ENCODE data around the gene TMEM43. TPM values are rescaled to one million over a fixed set of nuclear protein-coding genes. Genes with fewer than 3 reads are reported as not detected.

Gene TMEM43
- total and polyA plus RNA-seq, 2 of the 8 experiments (the other 6 are each of a cell fraction or from before 2014, with no cell fraction given), result 27.0 to 33.7 TPM

DNA sequence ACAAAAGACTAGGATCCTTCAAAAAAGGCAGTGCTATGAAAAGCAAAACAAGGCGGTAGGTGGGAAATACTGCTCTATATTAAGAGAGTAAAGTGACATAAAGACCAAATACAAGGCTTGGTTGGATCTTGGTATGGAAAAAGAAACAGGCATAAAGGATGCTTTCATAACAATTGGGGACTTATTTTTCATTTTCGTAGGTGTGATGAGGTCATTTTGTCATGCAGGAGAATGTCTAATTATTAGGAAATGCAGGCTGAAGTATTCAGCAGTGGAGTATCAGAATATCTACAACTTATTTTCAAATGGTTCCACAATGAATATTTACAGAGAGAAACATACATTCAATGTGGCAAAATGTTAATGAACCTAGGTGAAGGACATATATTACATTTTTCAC is 44.6 kb downstream of the TMEM43 start:
- Histone ChIP-seq H3K56ac (replicated peaks; ENCODE audit: insufficient read length, low read depth, low read length) (no peak overlapping the region), H4K91ac (replicated peaks; ENCODE audit: insufficient read length, low read length) (no peak overlapping the region), H2BK5ac (ENCODE audit: low read depth, low read length) (no peak overlapping the region), H3K14ac (ENCODE audit: insufficient read length) (no peak overlapping the region), H3K23ac (ENCODE audit: insufficient read length) (no peak overlapping the region), H3K36me3 (ENCODE audit: control insufficient read depth in 2 of 4, insufficient read depth in 4 of 4, low read length in 3 of 4) (peaks cover 19 to 71% (median 60%) of the 10 kb centered on the region in 4 experiments; a peak in 7 of 8 replicates), H3K79me2 (ENCODE audit: control insufficient read depth in 1 of 2, insufficient read depth in 2 of 2, low read length in 2 of 2) (peaks cover 0 to 6% of the 10 kb centered on the region in 2 experiments; a peak in 1 of 4 replicates), H3K4ac (replicated peaks; ENCODE audit: insufficient read length, low read depth, low read length) (no peak overlapping the region), H4K20me1 (replicated peaks in 1 of 2; ENCODE audit: control insufficient read depth in 1 of 2, insufficient read depth in 2 of 2, low read length in 2 of 2) (peaks cover 0 to 3% of the 10 kb centered on the region in 2 experiments), H3K9ac (replicated peaks in 1 of 4; ENCODE audit: extremely low read depth in 1 of 4, low read depth in 3 of 4, low read length in 3 of 4) (no peak overlapping the region), H3K9me3 (ENCODE audit: insufficient read depth in 2 of 2, low read depth in 1 of 2, low read length in 1 of 2) (no peaks in the 10 kb centered on the region), H3K4me1 (replicated peaks in 1 of 4; ENCODE audit: control insufficient read depth in 3 of 4, insufficient read depth in 4 of 4, low read length in 3 of 4) (no peaks in the 10 kb centered on the region), H3K23me2 (ENCODE audit: low read depth, low read length) (no peaks in the 10 kb centered on the region), H3K27me3 (replicated peaks in 1 of 4; ENCODE audit: control insufficient read depth in 3 of 4, extremely low read depth in 1 of 4, insufficient read depth in 3 of 4, low read length in 3 of 4) (no peaks in the 10 kb centered on the region), H2AFZ (ENCODE audit: low read length) (no peak overlapping the region), H4K5ac (ENCODE audit: insufficient read length, low read depth, low read length) (no peak overlapping the region), H3K18ac (ENCODE audit: extremely low read depth, low read length) (no peak overlapping the region), H4K8ac (ENCODE audit: extremely low read depth, insufficient read depth, low read length) (no peak overlapping the region), H2AK5ac (ENCODE audit: low read depth, low read length) (no peak overlapping the region), H3K27ac (ENCODE audit: low read depth, low read length) (no peak overlapping the region), H2BK20ac (ENCODE audit: low read length) (no peak overlapping the region), H2BK12ac (ENCODE audit: low read depth, low read length) (no peak overlapping the region), H2BK120ac (replicated peaks; ENCODE audit: low read depth, low read length) (no peak overlapping the region), H3K4me3 (ENCODE audit: extremely low read depth in 1 of 4, insufficient read depth in 2 of 4, low read depth in 3 of 4, low read length in 4 of 4) (no peak overlapping the region), H3K4me2 (ENCODE audit: insufficient read depth in 1 of 2, low read depth in 2 of 2, low read length in 2 of 2) (no peak overlapping the region), H2BK15ac (ENCODE audit: low read length) (no peak overlapping the region), H3K79me1 (ENCODE audit: low read depth, low read length) (no peaks in the 10 kb centered on the region)
- 82% methylated on average over 2 of the region's 2 CpGs; no CpG with 5 or more reads in 1 of the 2 experiments for WGBS, 2 experiments (ENCODE audit: extremely low coverage in 1 of 2, insufficient coverage in 1 of 2, insufficient read length in 1 of 2, insufficient replicate concordance in 2 of 2, low coverage in 1 of 2, low lambda C conversion rate in 2 of 2, missing lambda C conversion rate in 1 of 2)
- ChIA-PET CTCF (ENCODE audit: partially characterized antibody) (interaction anchor here (0.6 kb wide), 1 partner anchor 63 kb away, joined by 3 read pairs; no protein-coding TSS in a partner anchor), POLR2A (ENCODE audit: partially characterized antibody) (interaction anchor here (0.8 kb wide), 1 partner anchor 24 kb away, joined by 3 read pairs; no protein-coding TSS in a partner anchor)
- TF ChIP-seq NANOG (IDR thresholded peaks at IDR 0.05; ENCODE audit: insufficient read depth, low read depth, low read length, poor library complexity, severe bottlenecking), result no peak
- no peak for TF ChIP-seq PHF8 (conservative IDR thresholded peaks at IDR 0.05; ENCODE audit: low read depth, low read length)
- TF ChIP-seq GTF2F1 (IDR thresholded peaks at IDR 0.05; ENCODE audit: borderline replicate concordance, low read depth, low read length), result no peak
- TF ChIP-seq CTBP2 (IDR thresholded peaks at IDR 0.05; ENCODE audit: borderline replicate concordance, insufficient read depth, insufficient read length, low read length), result no peak
- no peak for TF ChIP-seq JUND (IDR thresholded peaks at IDR 0.05; ENCODE audit: low read length)
- TF ChIP-seq SUZ12 (IDR thresholded peaks at IDR 0.05; ENCODE audit: low read length), result no peak
- TF ChIP-seq SP1 (IDR thresholded peaks at IDR 0.05; ENCODE audit: low read depth, low read length), result no peak
- TF ChIP-seq ZNF274 (IDR thresholded peaks at IDR 0.05; ENCODE audit: borderline replicate concordance, extremely low read depth, low read length), result no peak
- FAIRE-seq, result no peak
- no peak for DNase-seq (ENCODE audit: low read depth in 1 of 2, low spot score in 2 of 2)
